ENCODE results near the gene YKT6. TPM values are rescaled to one million over a fixed set of nuclear protein-coding genes. Genes with fewer than 3 reads are reported as not detected.

The YKT6 gene
- total RNA-seq, 4 donors from 2014 or later: 48.3 to 75.8 (median 54.4) TPM

GRCh38 chr7:44263326-44264082, 62.7 kb downstream of the YKT6 start:
- DNase-seq (ENCODE audit: low spot score) (no peak), ATAC-seq (ENCODE audit: low FRiP score) (no peak)
- no peak for TF ChIP-seq CTCF (IDR thresholded peaks at IDR 0.05)

Other genes with a start within 250 kb of the YKT6 start
- gene SPDYE1, start 203.1 kb upstream of the YKT6 start, total RNA-seq: not detected
- 100 to 1,000 TPM; 106 to 160 (median 127) TPM for gene DBNL, start 156.3 kb upstream of the YKT6 start, total RNA-seq
- not detected for gene PGAM2, start 135.4 kb upstream of the YKT6 start, total RNA-seq
- gene POLM, start 118.4 kb upstream of the YKT6 start, total RNA-seq: 10 to 100 TPM; 10.0 to 43.5 (median 21.3) TPM
- 100 to 1,000 TPM in 3 of 4 donors, 10 to 100 TPM in 1; 64.9 to 209 (median 163) TPM for gene AEBP1, start 96.6 kb upstream of the YKT6 start, total RNA-seq
- gene POLD2, start 77.4 kb upstream of the YKT6 start, total RNA-seq: 10 to 100 TPM; 41.9 to 71.3 (median 44.2) TPM
- gene MYL7, start 59.6 kb upstream of the YKT6 start, total RNA-seq: not detected
- 1 to 10 TPM in 2 of 4 donors, under 1 TPM in 2; 0.38 to 3.9 (median 1.1) TPM for gene GCK, start 11.5 kb upstream of the YKT6 start, total RNA-seq
- under 1 TPM in 1 of 4 donors, not detected in 3; 0.48 TPM for gene CAMK2B, start 124.6 kb downstream of the YKT6 start, total RNA-seq